ENCODE measurements around the gene PLAAT4. TPM values are rescaled to one million over a fixed set of nuclear protein-coding genes. Genes with fewer than 3 reads are reported as not detected.
"Not testable (repeated sequence)": the region's sequence is repeated elsewhere in the genome, so short reads cannot be mapped to it uniquely, and the experiment has no call there.

Gene PLAAT4
- total and polyA plus RNA-seq, 2 of the 13 experiments (the other 11 are each of a cell fraction or from before 2014, with no cell fraction given): 0.71 to 1.00 TPM

DNA sequence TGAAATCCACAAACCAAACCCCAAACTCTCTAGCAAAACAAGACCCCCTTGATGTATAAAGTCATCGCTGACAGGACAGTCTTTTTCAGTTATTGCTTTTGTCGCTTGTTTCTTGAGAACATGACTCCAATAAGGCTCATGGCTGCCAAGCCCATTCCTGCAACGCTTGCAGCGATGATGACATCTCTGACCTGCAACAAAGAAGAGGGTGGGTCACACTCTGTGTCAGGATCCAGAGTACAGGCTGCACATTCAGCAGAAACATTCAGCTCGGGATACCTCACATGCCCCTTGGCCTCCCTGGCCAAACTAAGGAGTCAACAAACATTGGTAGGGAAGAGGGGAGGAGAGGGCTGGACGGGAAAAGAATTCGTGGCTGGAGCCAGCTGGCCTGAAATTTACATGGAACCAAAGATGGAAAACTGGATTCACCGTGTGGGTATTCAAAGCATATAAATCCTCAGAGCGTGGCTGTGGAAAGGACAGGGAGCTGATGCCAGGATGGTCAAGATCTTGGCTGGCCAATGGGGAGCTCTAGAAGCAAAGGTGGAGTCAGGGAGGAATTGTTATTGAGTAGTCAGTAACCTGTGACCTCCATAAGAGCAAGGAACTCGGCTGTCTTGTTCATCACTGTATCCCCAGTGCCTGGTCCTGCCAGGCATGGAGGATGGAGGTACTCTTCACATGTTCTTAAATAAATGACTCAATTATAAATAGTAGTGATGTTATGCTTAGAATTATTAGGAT lies 38.4 kb downstream of the PLAAT4 start (continued):
- TF ChIP-seq, protein P1, sequence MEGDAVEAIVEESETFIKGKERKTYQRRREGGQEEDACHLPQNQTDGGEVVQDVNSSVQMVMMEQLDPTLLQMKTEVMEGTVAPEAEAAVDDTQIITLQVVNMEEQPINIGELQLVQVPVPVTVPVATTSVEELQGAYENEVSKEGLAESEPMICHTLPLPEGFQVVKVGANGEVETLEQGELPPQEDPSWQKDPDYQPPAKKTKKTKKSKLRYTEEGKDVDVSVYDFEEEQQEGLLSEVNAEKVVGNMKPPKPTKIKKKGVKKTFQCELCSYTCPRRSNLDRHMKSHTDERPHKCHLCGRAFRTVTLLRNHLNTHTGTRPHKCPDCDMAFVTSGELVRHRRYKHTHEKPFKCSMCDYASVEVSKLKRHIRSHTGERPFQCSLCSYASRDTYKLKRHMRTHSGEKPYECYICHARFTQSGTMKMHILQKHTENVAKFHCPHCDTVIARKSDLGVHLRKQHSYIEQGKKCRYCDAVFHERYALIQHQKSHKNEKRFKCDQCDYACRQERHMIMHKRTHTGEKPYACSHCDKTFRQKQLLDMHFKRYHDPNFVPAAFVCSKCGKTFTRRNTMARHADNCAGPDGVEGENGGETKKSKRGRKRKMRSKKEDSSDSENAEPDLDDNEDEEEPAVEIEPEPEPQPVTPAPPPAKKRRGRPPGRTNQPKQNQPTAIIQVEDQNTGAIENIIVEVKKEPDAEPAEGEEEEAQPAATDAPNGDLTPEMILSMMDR (CRISPR knock-in tag; IDR thresholded peaks at IDR 0.05): peak; percentile 2; the same call in 1 of the 2 replicates
- TF ChIP-seq FOXJ3 (CRISPR knock-in tag; IDR thresholded peaks at IDR 0.05; ENCODE audit: borderline replicate concordance) (peak; percentile 58; the same call in 1 of the 2 replicates), NONO (IDR thresholded peaks at IDR 0.05) (no peak), NONO (CRISPR knock-in tag; conservative IDR thresholded peaks at IDR 0.05) (0 out of 2 replicates have a peak, but pooled peaks have one; percentile 7), MED1 (CRISPR knock-in tag; IDR thresholded peaks at IDR 0.05) (peak; percentile 21; the same call in 1 of the 2 replicates), SP5 (CRISPR knock-in tag; IDR thresholded peaks at IDR 0.05; ENCODE audit: borderline replicate concordance, low read depth) (0 out of 2 replicates have a peak, but pooled peaks have one; percentile 44), ZFX (CRISPR knock-in tag; IDR thresholded peaks at IDR 0.05; ENCODE audit: low read depth) (0 out of 2 replicates have a peak, but pooled peaks have one; percentile 20), ZNF160 (CRISPR knock-in tag; IDR thresholded peaks at IDR 0.05) (no peak), ZNF207 (IDR thresholded peaks at IDR 0.05; ENCODE audit: borderline replicate concordance) (no peak), SMAD9 (CRISPR knock-in tag; IDR thresholded peaks at IDR 0.05) (peak; percentile 43; the same call in 1 of the 2 replicates), EP300 (IDR thresholded peaks at IDR 0.05; ENCODE audit: low read depth in 2 of 2, low read length in 2 of 2) (0 out of 4 replicates have a peak, but pooled peaks of 1 of the 2 experiments have one; percentile 21), EP300 (CRISPR knock-in tag; IDR thresholded peaks at IDR 0.05; ENCODE audit: borderline replicate concordance) (no peak), ZNF749 (CRISPR knock-in tag; IDR thresholded peaks at IDR 0.05; ENCODE audit: borderline replicate concordance) (0 out of 2 replicates have a peak, but pooled peaks have one; percentile 43), SALL1 (CRISPR knock-in tag; IDR thresholded peaks at IDR 0.05) (peak; percentile 36; the same call in 1 of the 2 replicates), ZNF44 (CRISPR knock-in tag; IDR thresholded peaks at IDR 0.05) (0 out of 2 replicates have a peak, but pooled peaks have one; percentile 57), GATAD2A (CRISPR knock-in tag; IDR thresholded peaks at IDR 0.05) (peak; percentile 60), CHD4 (IDR thresholded peaks at IDR 0.05; ENCODE audit: borderline replicate concordance, low read length) (0 out of 2 replicates have a peak, but pooled peaks have one; percentile 54), RXRA (CRISPR knock-in tag; IDR thresholded peaks at IDR 0.05) (peak; percentile 62; the same call in 1 of the 2 replicates)
- TF ChIP-seq, protein P2, sequence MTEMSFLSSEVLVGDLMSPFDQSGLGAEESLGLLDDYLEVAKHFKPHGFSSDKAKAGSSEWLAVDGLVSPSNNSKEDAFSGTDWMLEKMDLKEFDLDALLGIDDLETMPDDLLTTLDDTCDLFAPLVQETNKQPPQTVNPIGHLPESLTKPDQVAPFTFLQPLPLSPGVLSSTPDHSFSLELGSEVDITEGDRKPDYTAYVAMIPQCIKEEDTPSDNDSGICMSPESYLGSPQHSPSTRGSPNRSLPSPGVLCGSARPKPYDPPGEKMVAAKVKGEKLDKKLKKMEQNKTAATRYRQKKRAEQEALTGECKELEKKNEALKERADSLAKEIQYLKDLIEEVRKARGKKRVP (CRISPR knock-in tag; IDR thresholded peaks at IDR 0.05): peak in 1 of 2 experiments; percentile 80; a peak in 2 of 4 replicates
- TF ChIP-seq, protein P3, sequence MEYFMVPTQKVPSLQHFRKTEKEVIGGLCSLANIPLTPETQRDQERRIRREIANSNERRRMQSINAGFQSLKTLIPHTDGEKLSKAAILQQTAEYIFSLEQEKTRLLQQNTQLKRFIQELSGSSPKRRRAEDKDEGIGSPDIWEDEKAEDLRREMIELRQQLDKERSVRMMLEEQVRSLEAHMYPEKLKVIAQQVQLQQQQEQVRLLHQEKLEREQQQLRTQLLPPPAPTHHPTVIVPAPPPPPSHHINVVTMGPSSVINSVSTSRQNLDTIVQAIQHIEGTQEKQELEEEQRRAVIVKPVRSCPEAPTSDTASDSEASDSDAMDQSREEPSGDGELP (IDR thresholded peaks at IDR 0.05; ENCODE audit: borderline replicate concordance, low read depth): peak; percentile 47; the same call in 1 of the 2 replicates

DNA sequence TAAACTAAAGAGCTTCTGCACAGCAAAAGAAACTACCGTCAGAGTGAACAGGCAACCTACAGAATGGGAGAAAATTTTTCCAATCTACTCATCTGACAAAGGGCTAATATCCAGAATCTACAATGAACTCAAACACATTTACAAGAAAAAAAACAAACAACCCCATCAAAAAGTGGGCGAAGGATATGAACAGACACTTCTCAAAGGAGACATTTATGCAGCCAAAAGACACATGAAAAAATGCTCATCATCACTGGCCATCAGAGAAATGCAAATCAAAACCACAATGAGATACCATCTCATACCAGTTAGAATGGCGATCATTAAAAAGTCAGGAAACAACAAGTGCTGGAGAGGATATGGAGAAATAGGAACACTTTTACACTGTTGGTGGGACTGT lies 42.3 kb downstream of the PLAAT4 start:
- in situ Hi-C loops (cut with HindIII; ENCODE audit: extremely low pct_ligation_motif_present, low pct_unique_long_range_greater_than_20kb); H3K27ac ChIP-seq (ENCODE audit: extremely low read length, insufficient read depth, low read length); H3K79me2 ChIP-seq (ENCODE audit: insufficient read depth, low read length); H2AFZ ChIP-seq (ENCODE audit: low read length); H3K4me2 ChIP-seq (ENCODE audit: low read depth, low read length); ATAC-seq; H3K27me3 ChIP-seq (ENCODE audit: control insufficient read depth in 1 of 2, insufficient read depth in 2 of 2, low read length in 2 of 2); H3K4me3 ChIP-seq (replicated peaks in 1 of 3; ENCODE audit: insufficient read depth in 1 of 3, low read depth in 2 of 3, low read length in 3 of 3); H4K20me1 ChIP-seq (ENCODE audit: insufficient read depth, low read length); FAIRE-seq; H3K36me3 ChIP-seq (replicated peaks in 1 of 2; ENCODE audit: control insufficient read depth in 1 of 2, insufficient read depth in 2 of 2, low read length in 2 of 2); intact Hi-C loops (cut with micrococcal nuclease; ENCODE audit: unreplicated experiment); H3K9ac ChIP-seq (ENCODE audit: insufficient read depth, low read depth, low read length); DNase-seq (ENCODE audit: low spot score); BruUV-seq (replicated peaks); POLR2A ChIA-PET; CTCF ChIA-PET (ENCODE audit: low intra/inter-chr PET ratio, low total read pairs): not testable (repeated sequence)
- 87% methylated on average over 3 of the region's 3 CpGs for WGBS (ENCODE audit: low lambda C conversion rate)
- H3K9me3 ChIP-seq (ENCODE audit: low read length): peaks cover 15% of the 10 kb centered on the region
- H3K4me1 ChIP-seq (ENCODE audit: insufficient read depth, low read length): peaks cover 38% of the 10 kb centered on the region
